ENCODE results near the gene SSBP3.

- no peak for TF ChIP-seq REST (IDR thresholded peaks at IDR 0.05)
- TF ChIP-seq CTCF (IDR thresholded peaks at IDR 0.05; ENCODE audit: low read depth, low read length, missing input control) = no peak
- no peak for TF ChIP-seq RXRA (IDR thresholded peaks at IDR 0.05)
Observed at GRCh38 chr1:54200519-54200997, 205.6 kb downstream of the SSBP3 start.

Data from liver (tissue), 3 donors.